ENCODE data around the gene BTD.

Gene BTD

GRCh38 chr3:15601399-15602145, at the start of gene BTD, which contains the start of gene HACL1:
BTD (plus strand) TSS chr3:15601745; CDS start chr3:15635440, 33,695 bp downstream.
HACL1 (minus strand) TSS chr3:15601569; CDS start chr3:15601463, 106 bp downstream.
- peak; percentile 15 for TF ChIP-seq CTCF (IDR thresholded peaks at IDR 0.05; ENCODE audit: low read depth, low read length, missing control alignments)
- H3K4me3 ChIP-seq (replicated peaks; ENCODE audit: low read depth, low read length) = peak within 1 kb of the TSS; percentile 99
- peak; percentile 98 for DNase-seq (ENCODE audit: extremely low read depth, low read depth)

GRCh38 chr3:15551902-15552301, 49.6 kb upstream of the BTD start:
- no peak for TF ChIP-seq CTCF (IDR thresholded peaks at IDR 0.05; ENCODE audit: low read depth, low read length, missing control alignments)
- DNase-seq (ENCODE audit: extremely low read depth, low read depth) = no peak
- H3K4me3 ChIP-seq (replicated peaks; ENCODE audit: low read depth, low read length) = no peak overlapping the region

- TF ChIP-seq CTCF (IDR thresholded peaks at IDR 0.05; ENCODE audit: low read depth, low read length, missing control alignments) = no peak
- no peak for DNase-seq (ENCODE audit: extremely low read depth, low read depth)
- H3K4me3 ChIP-seq (replicated peaks; ENCODE audit: low read depth, low read length) = no peak overlapping the region
Measured at GRCh38 chr3:15553749-15554148, 47.8 kb upstream of the BTD start.

- TF ChIP-seq CTCF (IDR thresholded peaks at IDR 0.05; ENCODE audit: low read depth, low read length, missing control alignments) = no peak
- no peak overlapping the region for H3K4me3 ChIP-seq (replicated peaks; ENCODE audit: low read depth, low read length)
- DNase-seq (ENCODE audit: extremely low read depth, low read depth) = no peak
Measured at GRCh38 chr3:15556512-15556911, 45.0 kb upstream of the BTD start.

GRCh38 chr3:15557511-15557946, 44.0 kb upstream of the BTD start:
- peak; percentile 47 for TF ChIP-seq CTCF (IDR thresholded peaks at IDR 0.05; ENCODE audit: low read depth, low read length, missing control alignments)
- DNase-seq (ENCODE audit: extremely low read depth, low read depth) = peak; percentile 52
- H3K4me3 ChIP-seq (replicated peaks; ENCODE audit: low read depth, low read length) = no peak overlapping the region

GRCh38 chr3:15558581-15558980, 43.0 kb upstream of the BTD start:
- TF ChIP-seq CTCF (IDR thresholded peaks at IDR 0.05; ENCODE audit: low read depth, low read length, missing control alignments) = no peak
- no peak for DNase-seq (ENCODE audit: extremely low read depth, low read depth)
- H3K4me3 ChIP-seq (replicated peaks; ENCODE audit: low read depth, low read length) = no peak overlapping the region

Measured in HFF-Myc (cell line).